ENCODE measurements around the gene CASQ1. TPM values are rescaled to one million over a fixed set of nuclear protein-coding genes. Genes with fewer than 3 reads are reported as not detected.

CASQ1 gene
- total RNA-seq, 4 donors from 2014 or later: 0.12 to 0.23 TPM; not detected in 2

- 75 to 79% methylated on average over 3 of the region's 3 CpGs for WGBS, 2 donors
- intact Hi-C loops (cut with DNase I; ENCODE audit: low total_unique reads): no loop called here
- TF ChIP-seq POLR2A (IDR thresholded peaks at IDR 0.05): no peak
- TF ChIP-seq CTCF (IDR thresholded peaks at IDR 0.05): no peak
- H3K4me3 ChIP-seq (ENCODE audit: low read depth, poor library complexity, severe bottlenecking): no peak overlapping the region
- DNase-seq (ENCODE audit: low spot score in 2 of 2): no peak
Measured at GRCh38 chr1:160222546-160222945, 32.2 kb downstream of the CASQ1 start.

GRCh38 chr1:160224606-160225005 lies 34.2 kb downstream of the CASQ1 start:
- WGBS, 2 donors: 72 to 79% methylated on average over 2 of the region's 2 CpGs

GRCh38 chr1:160225345-160225744 lies 35.0 kb downstream of the CASQ1 start:
- intact Hi-C loops (cut with DNase I; ENCODE audit: low total_unique reads): no loop called here
- no peak for TF ChIP-seq POLR2A (IDR thresholded peaks at IDR 0.05)
- TF ChIP-seq CTCF (IDR thresholded peaks at IDR 0.05): no peak
- DNase-seq (ENCODE audit: low spot score in 2 of 2): no peak
- WGBS, 2 donors: 74 to 87% methylated on average over 2 of the region's 2 CpGs
- no peak overlapping the region for H3K4me3 ChIP-seq (ENCODE audit: low read depth, poor library complexity, severe bottlenecking)

More at GRCh38 chr1:160224606-160225005, 34.2 kb downstream of the CASQ1 start:
- TF ChIP-seq CTCF (IDR thresholded peaks at IDR 0.05) (no peak), POLR2A (IDR thresholded peaks at IDR 0.05) (no peak)
- intact Hi-C loops (cut with DNase I; ENCODE audit: low total_unique reads): no loop called here
- DNase-seq (ENCODE audit: low spot score in 2 of 2): no peak
- no peak overlapping the region for H3K4me3 ChIP-seq (ENCODE audit: low read depth, poor library complexity, severe bottlenecking)

GRCh38 chr1:160226623-160227022 lies 36.2 kb downstream of the CASQ1 start:
- DNase-seq (ENCODE audit: low spot score in 2 of 2): no peak
- WGBS, 2 donors: 86 to 94% methylated on average over 2 of the region's 2 CpGs
- intact Hi-C loops (cut with DNase I; ENCODE audit: low total_unique reads): no loop called here
- TF ChIP-seq POLR2A (IDR thresholded peaks at IDR 0.05): no peak
- TF ChIP-seq CTCF (IDR thresholded peaks at IDR 0.05): no peak
- H3K4me3 ChIP-seq (ENCODE audit: low read depth, poor library complexity, severe bottlenecking): no peak overlapping the region

- 86 to 88% methylated on average over 4 of the region's 4 CpGs for WGBS, 2 donors
- no peak for TF ChIP-seq POLR2A (IDR thresholded peaks at IDR 0.05)
- TF ChIP-seq CTCF (IDR thresholded peaks at IDR 0.05): no peak
- intact Hi-C loops (cut with DNase I; ENCODE audit: low total_unique reads): no loop called here
- DNase-seq (ENCODE audit: low spot score in 2 of 2): no peak
- H3K4me3 ChIP-seq (ENCODE audit: low read depth, poor library complexity, severe bottlenecking): no peak overlapping the region
Measured at GRCh38 chr1:160227034-160227433, 36.7 kb downstream of the CASQ1 start.

GRCh38 chr1:160227561-160227960 lies 37.2 kb downstream of the CASQ1 start:
- TF ChIP-seq POLR2A (IDR thresholded peaks at IDR 0.05) (no peak), CTCF (IDR thresholded peaks at IDR 0.05) (no peak)
- no peak for DNase-seq (ENCODE audit: low spot score in 2 of 2)
- H3K4me3 ChIP-seq (ENCODE audit: low read depth, poor library complexity, severe bottlenecking): no peak overlapping the region
- WGBS, 2 donors: 88 to 92% methylated on average over 1 of the region's 1 CpG
- intact Hi-C loops (cut with DNase I; ENCODE audit: low total_unique reads): no loop called here
